ENCODE results near the gene MTMR12. TPM values are rescaled to one million over a fixed set of nuclear protein-coding genes. Genes with fewer than 3 reads are reported as not detected.

The MTMR12 gene
- total and polyA plus RNA-seq, 2 donors (not counting 1 experiment from before 2014, with no cell fraction given) = 9.6 to 29.2 TPM

GRCh38 chr5:32273821-32274220, 38.9 kb downstream of the MTMR12 start:
- ATAC-seq (ENCODE audit: low read depth) = no peak
- no peaks in the 10 kb centered on the region for H3K27me3 Mint-ChIP-seq
- TF ChIP-seq CTCF (IDR thresholded peaks at IDR 0.05) (no peak), EZH2 (IDR thresholded peaks at IDR 0.05; ENCODE audit: borderline replicate concordance, insufficient read depth, low read depth, low read length, poor library complexity, severe bottlenecking) (no peak)
- no peak overlapping the region for H3K9ac ChIP-seq (ENCODE audit: low read length)
- DNase-seq = no peak
- peaks cover 49% of the 10 kb centered on the region for H3K4me1 Mint-ChIP-seq
- peaks cover 28 to 30% of the 10 kb centered on the region in 2 donors for H3K4me1 ChIP-seq (ENCODE audit: control insufficient read depth in 2 of 2, insufficient read depth in 2 of 2, low read length in 2 of 2)
- no peaks in the 10 kb centered on the region for H3K27me3 ChIP-seq (replicated peaks in 1 of 4; ENCODE audit: control extremely low read depth in 1 of 4, control insufficient read depth in 3 of 4, insufficient read depth in 4 of 4, low read length in 3 of 4)
- H3K27ac Mint-ChIP-seq = no peak overlapping the region
- ChIA-PET CTCF (no interaction called here), POLR2A (no interaction called here)
- no peak overlapping the region for H3K27ac ChIP-seq (ENCODE audit: low read length in 2 of 2)
- H3K79me2 ChIP-seq (ENCODE audit: control insufficient read depth, insufficient read depth, low read length) = peaks cover 38% of the 10 kb centered on the region
- peaks cover 0 to 56% of the 10 kb centered on the region in 2 experiments for H3K36me3 ChIP-seq (replicated peaks in 1 of 2; ENCODE audit: control extremely low read depth in 1 of 2, control insufficient read depth in 1 of 2, extremely low read depth in 1 of 2, insufficient read depth in 2 of 2, low read length in 1 of 2)
- no peaks in the 10 kb centered on the region for H3K9me3 ChIP-seq (ENCODE audit: control extremely low read depth in 1 of 3, control insufficient read depth in 2 of 3, insufficient read depth in 1 of 3, low read length in 2 of 3)
- intact Hi-C loops (cut with micrococcal nuclease) = no loop called here
- no peaks in the 10 kb centered on the region for H3K9me3 Mint-ChIP-seq (ENCODE audit: insufficient read depth)
- no peak overlapping the region for H3K4me3 ChIP-seq (ENCODE audit: control extremely low read depth in 1 of 5, extremely low read depth in 1 of 5, insufficient read depth in 1 of 5, low read depth in 2 of 5, low read length in 4 of 5)
- 87% methylated on average over 2 of the region's 2 CpGs for WGBS (ENCODE audit: insufficient coverage)
- no peaks in the 10 kb centered on the region for H4K20me1 ChIP-seq (ENCODE audit: control insufficient read depth, insufficient read depth, low read length, poor library complexity, severe bottlenecking)
- H3K4me2 ChIP-seq (replicated peaks; ENCODE audit: low read depth, low read length, poor library complexity, severe bottlenecking) = no peak overlapping the region
- H3K4me3 Mint-ChIP-seq = no peak overlapping the region
- H2AFZ ChIP-seq (ENCODE audit: insufficient read depth, low read depth, low read length, poor library complexity, severe bottlenecking) = no peak overlapping the region

GRCh38 chr5:32272746-32273145, 40.0 kb downstream of the MTMR12 start:
- no peaks in the 10 kb centered on the region for H3K27me3 Mint-ChIP-seq
- 100% methylated on average over 2 of the region's 2 CpGs for WGBS (ENCODE audit: insufficient coverage)
- no peaks in the 10 kb centered on the region for H3K9me3 ChIP-seq (ENCODE audit: control extremely low read depth in 1 of 3, control insufficient read depth in 2 of 3, insufficient read depth in 1 of 3, low read length in 2 of 3)
- H3K27me3 ChIP-seq (replicated peaks in 1 of 4; ENCODE audit: control extremely low read depth in 1 of 4, control insufficient read depth in 3 of 4, insufficient read depth in 4 of 4, low read length in 3 of 4) = no peaks in the 10 kb centered on the region
- peaks cover 0 to 63% of the 10 kb centered on the region in 2 experiments for H3K36me3 ChIP-seq (replicated peaks in 1 of 2; ENCODE audit: control extremely low read depth in 1 of 2, control insufficient read depth in 1 of 2, extremely low read depth in 1 of 2, insufficient read depth in 2 of 2, low read length in 1 of 2)
- peaks cover 29% of the 10 kb centered on the region for H3K79me2 ChIP-seq (ENCODE audit: control insufficient read depth, insufficient read depth, low read length)
- H3K27ac Mint-ChIP-seq = peak overlapping the region; percentile 6
- H3K4me1 Mint-ChIP-seq = peaks cover 41% of the 10 kb centered on the region
- H3K4me1 ChIP-seq (ENCODE audit: control insufficient read depth in 2 of 2, insufficient read depth in 2 of 2, low read length in 2 of 2) = peaks cover 26 to 28% of the 10 kb centered on the region in 2 donors
- POLR2A ChIA-PET = no interaction called here
- intact Hi-C loops (cut with micrococcal nuclease) = no loop called here
- no peak overlapping the region for H2AFZ ChIP-seq (ENCODE audit: insufficient read depth, low read depth, low read length, poor library complexity, severe bottlenecking)
- TF ChIP-seq EZH2 (IDR thresholded peaks at IDR 0.05; ENCODE audit: borderline replicate concordance, insufficient read depth, low read depth, low read length, poor library complexity, severe bottlenecking) (no peak), CTCF (IDR thresholded peaks at IDR 0.05) (no peak)
- DNase-seq (no peak), ATAC-seq (ENCODE audit: low read depth) (no peak)
- H3K9me3 Mint-ChIP-seq (ENCODE audit: insufficient read depth) = no peaks in the 10 kb centered on the region
- H3K4me2 ChIP-seq (replicated peaks; ENCODE audit: low read depth, low read length, poor library complexity, severe bottlenecking) = no peak overlapping the region
- H3K4me3 Mint-ChIP-seq = no peak overlapping the region
- no peak overlapping the region for H3K4me3 ChIP-seq (ENCODE audit: control extremely low read depth in 1 of 5, extremely low read depth in 1 of 5, insufficient read depth in 1 of 5, low read depth in 2 of 5, low read length in 4 of 5)
- no peak overlapping the region for H3K27ac ChIP-seq (ENCODE audit: low read length in 2 of 2)
- no peak overlapping the region for H3K9ac ChIP-seq (ENCODE audit: low read length)
- no peaks in the 10 kb centered on the region for H4K20me1 ChIP-seq (ENCODE audit: control insufficient read depth, insufficient read depth, low read length, poor library complexity, severe bottlenecking)
- CTCF ChIA-PET = no interaction called here
